Purkinje cell (primary cell): Measurements from ENCODE around the gene TUBAL3. TPM values are rescaled to one million over a fixed set of nuclear protein-coding genes. Genes with fewer than 3 reads are reported as not detected.

Source experiments
- polyA plus RNA-seq: library from polyadenylated mRNA; unstranded; fragments of >200 nt; fragmentation: Nextera tagmentation; gene quantifications from 2 replicates; pipeline ENCODE4 v1.2.1, GENCODE V29; 2014

TUBAL3 gene
- not detected in 2 replicates for polyA plus RNA-seq

GRCh38 chr10:5404208-5405041 is at the start of gene TUBAL3:
Gene TUBAL3 (minus strand): TSS chr10:5404828. CDS start chr10:5404792, 36 bp downstream.

GRCh38 chr10:5412277-5412941 is 7.8 kb upstream of the TUBAL3 start, which contains the start of gene NET1:
Gene NET1 (plus strand): TSS chr10:5412557. CDS start chr10:5412693, 136 bp downstream.

GRCh38 chr10:5364890-5365338 is 39.7 kb downstream of the TUBAL3 start, which contains the start of gene UCN3:
Gene UCN3 (plus strand): TSS chr10:5364966. CDS start chr10:5373721, 8,755 bp downstream.

Other genes with a start within 250 kb of the TUBAL3 start
- not detected in 2 replicates for gene AKR1C8, start 219.7 kb downstream of the TUBAL3 start, polyA plus RNA-seq
- gene AKR1C4, start 208.0 kb downstream of the TUBAL3 start, polyA plus RNA-seq: not detected in 2 replicates
- gene UCN3, start 39.9 kb downstream of the TUBAL3 start, polyA plus RNA-seq: not detected in 2 replicates
- gene NET1, start 7.7 kb upstream of the TUBAL3 start, polyA plus RNA-seq: 5.5 and 9.0 TPM in 2 replicates
- gene CALML5, start 94.7 kb upstream of the TUBAL3 start, polyA plus RNA-seq: not detected in 2 replicates
- gene CALML3, start 120.1 kb upstream of the TUBAL3 start, polyA plus RNA-seq: 0.08 and 0.17 TPM in 2 replicates